ENCODE results near the gene PLA2G2A. TPM values are rescaled to one million over a fixed set of nuclear protein-coding genes. Genes with fewer than 3 reads are reported as not detected.
A peak's percentile ranks its signal among the peaks of the same experiment; 100 is the strongest.

Gene PLA2G2A
- total and polyA plus RNA-seq, 9 of the 15 experiments (the other 6 are each of a cell fraction or from before 2014, with no cell fraction given) = not detected

GRCh38 chr1:19957779-19958178 is 21.6 kb downstream of the PLA2G2A start:
- Histone ChIP-seq H3K9ac (ENCODE audit: insufficient read depth in 1 of 2, low read depth in 2 of 2, low read length in 2 of 2) (no peak overlapping the region), H3K9me3 (replicated peaks; ENCODE audit: control insufficient read depth, insufficient read depth, low read depth, low read length) (no peaks in the 10 kb centered on the region), H3K36me3 (ENCODE audit: control insufficient read depth, insufficient read depth, low read length) (no peaks in the 10 kb centered on the region), H3K4me2 (ENCODE audit: insufficient read depth, low read length) (no peak overlapping the region), H3K9me1 (ENCODE audit: control insufficient read depth, insufficient read depth, low read length) (no peaks in the 10 kb centered on the region), H2AFZ (ENCODE audit: low read depth, low read length) (no peak overlapping the region), H3K4me3 (no peak overlapping the region), H3K27me3 (ENCODE audit: control insufficient read depth in 2 of 2, insufficient read depth in 2 of 2, low read length in 2 of 2) (peaks cover 17 to 44% of the 10 kb centered on the region in 2 experiments), H3K4me1 (replicated peaks in 1 of 2; ENCODE audit: control insufficient read depth in 2 of 2, insufficient read depth in 2 of 2, low read length in 2 of 2) (no peaks in the 10 kb centered on the region), H4K20me1 (replicated peaks; ENCODE audit: control insufficient read depth, insufficient read depth, low read length) (no peaks in the 10 kb centered on the region; the same call in 1 of the 2 replicates), H3K79me2 (ENCODE audit: control insufficient read depth, insufficient read depth, low read length) (no peaks in the 10 kb centered on the region), H3K27ac (ENCODE audit: extremely low read depth, low read depth, low read length) (no peak overlapping the region)
- FAIRE-seq (no peak), ATAC-seq (no peak), DNase-seq (ENCODE audit: extremely low read depth in 1 of 4, low spot score in 3 of 4) (no peak)
- BruUV-seq (replicated peaks) = no TSS peak
- TF ChIP-seq FOXA3 (CRISPR knock-in tag; conservative IDR thresholded peaks at IDR 0.05 in 1 of 2, IDR thresholded peaks at IDR 0.05 in 1 of 2) = no peak
- 7% methylated on average over 4 of the region's 4 CpGs for WGBS (ENCODE audit: insufficient coverage, low coverage, missing lambda C conversion rate)
- ChIA-PET POLR2A (no interaction called here), CTCF (ENCODE audit: low intra/inter-chr PET ratio) (no interaction called here)
- in situ Hi-C loops (cut with MboI) (no loop called here), intact Hi-C loops (cut with micrococcal nuclease) (no loop called here)

GRCh38 chr1:19955534-19956170 is 23.8 kb downstream of the PLA2G2A start:
- POLR2A ChIA-PET = no interaction called here
- Histone ChIP-seq H4K20me1 (replicated peaks; ENCODE audit: control insufficient read depth, insufficient read depth, low read length) (no peaks in the 10 kb centered on the region), H3K9me1 (ENCODE audit: control insufficient read depth, insufficient read depth, low read length) (no peaks in the 10 kb centered on the region), H3K79me2 (ENCODE audit: control insufficient read depth, insufficient read depth, low read length) (no peaks in the 10 kb centered on the region), H2AFZ (ENCODE audit: low read depth, low read length) (no peak overlapping the region), H3K9ac (ENCODE audit: insufficient read depth in 1 of 2, low read depth in 2 of 2, low read length in 2 of 2) (no peak overlapping the region), H3K4me2 (ENCODE audit: insufficient read depth, low read length) (no peak overlapping the region), H3K9me3 (replicated peaks; ENCODE audit: control insufficient read depth, insufficient read depth, low read depth, low read length) (no peaks in the 10 kb centered on the region), H3K27ac (ENCODE audit: extremely low read depth, low read depth, low read length) (no peak overlapping the region), H3K4me3 (no peak overlapping the region), H3K4me1 (replicated peaks in 1 of 2; ENCODE audit: control insufficient read depth in 2 of 2, insufficient read depth in 2 of 2, low read length in 2 of 2) (no peaks in the 10 kb centered on the region), H3K36me3 (ENCODE audit: control insufficient read depth, insufficient read depth, low read length) (no peaks in the 10 kb centered on the region), H3K27me3 (ENCODE audit: control insufficient read depth in 2 of 2, insufficient read depth in 2 of 2, low read length in 2 of 2) (peaks cover 17 to 39% of the 10 kb centered on the region in 2 experiments)
- no peak for ATAC-seq
- FAIRE-seq = no peak
- CTCF ChIA-PET (ENCODE audit: low intra/inter-chr PET ratio) = no interaction called here
- intact Hi-C loops (cut with micrococcal nuclease) (no loop called here), in situ Hi-C loops (cut with MboI) (no loop called here)
- no peak for DNase-seq (ENCODE audit: extremely low read depth in 1 of 4, low spot score in 3 of 4)
- 2% methylated on average over 11 of the region's 11 CpGs for WGBS (ENCODE audit: insufficient coverage, low coverage, missing lambda C conversion rate)
- TF ChIP-seq ZBTB40 (IDR thresholded peaks at IDR 0.05) = peak; percentile 46; the same call in 1 of the 2 replicates
- TF ChIP-seq ZBTB40 (CRISPR knock-in tag; IDR thresholded peaks at IDR 0.05) = no peak
- TF ChIP-seq KDM4B (IDR thresholded peaks at IDR 0.05; ENCODE audit: borderline replicate concordance in 2 of 2, low read depth in 1 of 2) = no peak
- no TSS peak for BruUV-seq (replicated peaks)
